GM19328 (cell line): ENCODE measurements around the gene CPSF6.
"Not testable (repeated sequence)": the region's sequence is repeated elsewhere in the genome, so short reads cannot be mapped to it uniquely, and the experiment has no call there.

Experiments used
- ATAC-seq: cut with Tn5 transposase; IDR thresholded peaks from one replicate; pipeline ENCODE4 v1.9.1; 2021; ENCODE audit warnings: mild to moderate bottlenecking, moderate library complexity; ENCODE audit not compliant: unreplicated experiment

The CPSF6 gene

DNA sequence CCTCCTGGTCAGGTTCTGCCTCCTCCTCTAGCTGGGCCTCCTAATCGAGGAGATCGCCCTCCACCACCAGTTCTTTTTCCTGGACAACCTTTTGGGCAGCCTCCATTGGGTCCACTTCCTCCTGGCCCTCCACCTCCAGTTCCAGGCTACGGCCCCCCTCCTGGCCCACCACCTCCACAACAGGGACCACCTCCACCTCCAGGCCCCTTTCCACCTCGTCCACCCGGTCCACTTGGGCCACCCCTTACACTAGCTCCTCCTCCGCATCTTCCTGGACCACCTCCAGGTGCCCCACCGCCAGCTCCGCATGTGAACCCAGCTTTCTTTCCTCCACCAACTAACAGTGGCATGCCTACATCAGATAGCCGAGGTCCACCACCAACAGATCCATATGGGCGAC lies 19.3 kb downstream of the CPSF6 start:
- no peak for ATAC-seq

GRCh38 chr12:69262264-69262974 lies 23.1 kb downstream of the CPSF6 start:
- no peak for ATAC-seq

DNA sequence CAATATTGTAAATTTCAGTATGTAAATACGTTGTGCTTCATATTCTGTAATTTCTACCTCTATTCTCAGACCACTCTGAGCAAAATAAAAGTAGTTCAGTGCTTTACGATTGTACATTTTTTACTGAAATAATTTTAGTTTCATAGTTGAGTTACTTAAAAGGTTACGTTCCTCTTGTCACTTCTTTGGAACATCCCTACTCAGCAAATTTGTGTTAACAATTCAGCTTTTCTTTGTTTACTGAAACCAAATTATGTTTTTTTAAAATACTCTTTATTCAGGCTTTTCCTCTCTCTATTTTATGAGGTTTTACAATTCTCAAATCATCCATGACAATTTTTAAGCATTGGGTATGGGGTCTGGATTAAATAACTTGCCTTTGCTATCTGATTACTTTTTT lies 25.8 kb downstream of the CPSF6 start:
- ATAC-seq: no peak

DNA sequence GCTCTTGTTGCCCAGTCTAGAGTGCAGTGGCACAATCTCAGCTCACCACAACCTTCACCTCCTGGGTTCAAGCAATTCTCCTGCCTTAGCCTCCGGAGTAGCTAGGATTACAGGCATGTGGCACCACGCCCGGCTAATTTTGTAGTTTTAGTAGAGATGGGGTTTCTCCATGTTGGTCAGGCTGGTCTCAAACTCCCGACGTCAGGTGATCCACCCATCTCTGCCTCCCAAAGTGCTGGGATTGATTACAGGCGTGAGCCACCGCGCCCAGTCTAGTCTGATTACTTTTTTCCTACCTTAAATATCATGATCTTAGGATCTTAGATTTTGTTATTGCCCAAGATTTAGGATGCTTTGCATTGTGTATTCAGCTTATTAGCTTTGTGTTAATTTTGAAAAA lies 26.3 kb downstream of the CPSF6 start:
- not testable (repeated sequence) for ATAC-seq

GRCh38 chr12:69266036-69266635 lies 26.8 kb downstream of the CPSF6 start:
- no peak for ATAC-seq

DNA sequence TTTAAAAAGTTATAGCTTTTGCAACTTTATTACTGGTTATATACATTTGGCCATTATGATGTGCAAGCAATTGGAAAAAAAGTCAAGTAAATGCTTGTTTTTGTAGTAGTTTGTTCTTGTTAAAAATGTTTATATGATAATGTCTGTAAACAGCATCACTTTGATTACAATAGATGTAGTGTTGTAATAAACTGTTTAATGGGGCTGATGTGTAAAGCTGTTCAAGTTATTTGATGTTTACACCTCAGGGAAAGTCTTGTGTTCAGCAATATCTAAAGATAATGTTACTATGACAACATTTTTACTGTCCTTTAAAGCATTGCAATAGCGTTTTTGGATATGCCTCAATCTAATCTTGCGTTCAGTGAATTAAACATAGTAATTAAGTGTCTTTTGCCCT lies 30.4 kb downstream of the CPSF6 start:
- no peak for ATAC-seq

- no peak for ATAC-seq
Measured at GRCh38 chr12:69272511-69272910, 33.1 kb downstream of the CPSF6 start.

GRCh38 chr12:69274861-69275260 lies 35.5 kb downstream of the CPSF6 start:
- ATAC-seq: no peak

GRCh38 chr12:69275471-69275891 lies 36.1 kb downstream of the CPSF6 start:
- no peak for ATAC-seq

DNA sequence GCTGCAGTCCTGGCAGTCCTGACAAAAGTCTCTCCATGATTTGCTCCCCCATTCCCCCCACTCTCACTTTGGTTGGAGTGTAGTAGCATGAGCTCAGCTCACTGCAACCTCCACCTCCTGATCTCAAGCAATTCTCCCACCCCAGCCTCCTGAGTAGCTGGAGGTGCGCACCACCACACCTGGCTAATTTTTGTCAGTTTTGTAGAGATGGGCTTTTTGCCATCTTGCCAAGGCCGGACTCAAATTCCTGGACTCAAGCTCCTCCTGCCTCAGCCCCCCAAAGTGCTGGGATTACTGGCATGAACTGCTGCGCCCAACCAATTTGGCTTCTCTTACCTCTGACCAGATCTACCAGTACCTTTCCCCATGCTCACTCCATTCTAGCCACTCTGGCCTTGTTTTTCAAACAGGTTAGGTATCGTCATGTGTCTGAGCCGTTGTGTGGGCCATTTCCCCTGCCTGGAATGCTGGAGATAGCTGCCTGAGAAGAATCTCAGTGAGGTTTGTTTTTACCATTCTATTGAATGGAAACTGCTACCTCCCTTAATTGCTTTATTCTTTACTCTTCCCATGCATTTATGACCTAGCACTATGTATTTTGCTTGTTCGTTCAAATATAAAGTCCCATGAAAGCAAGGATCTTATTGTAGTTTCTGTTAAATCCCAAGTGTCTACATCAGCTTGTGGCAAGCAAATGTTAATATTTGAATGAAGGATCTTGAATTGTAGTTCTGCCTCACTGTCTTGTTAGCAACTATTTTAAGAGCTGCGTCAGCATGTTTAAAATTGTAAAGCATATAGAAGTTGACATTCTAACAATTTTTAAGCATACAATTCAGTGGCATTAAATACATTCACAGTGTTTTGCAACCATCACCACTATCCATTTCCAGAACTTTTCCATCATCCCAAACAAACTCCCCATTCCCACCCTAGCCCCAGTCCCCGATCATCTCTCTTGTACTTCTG lies 39.7 kb downstream of the CPSF6 start:
- ATAC-seq: no peak

DNA sequence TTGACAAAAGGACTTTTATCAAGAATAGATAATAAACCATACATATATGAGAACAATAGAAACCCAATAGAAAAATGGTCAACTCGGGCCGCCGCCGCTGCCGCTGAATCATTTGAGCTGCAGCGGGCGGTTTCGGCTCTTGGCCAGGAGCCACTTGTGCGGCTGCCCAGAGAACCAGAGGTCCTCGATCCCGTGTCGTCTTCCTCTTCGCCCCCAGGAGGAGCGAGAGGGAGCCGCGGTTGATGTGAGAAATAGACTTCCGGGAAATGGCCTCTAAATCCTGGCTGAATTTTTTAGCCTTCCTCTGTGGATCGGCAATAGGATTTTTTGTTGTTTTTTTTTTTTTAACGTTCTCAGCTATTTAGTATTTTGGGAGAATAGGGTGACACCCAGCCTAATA lies 44.8 kb downstream of the CPSF6 start:
- no peak for ATAC-seq

DNA sequence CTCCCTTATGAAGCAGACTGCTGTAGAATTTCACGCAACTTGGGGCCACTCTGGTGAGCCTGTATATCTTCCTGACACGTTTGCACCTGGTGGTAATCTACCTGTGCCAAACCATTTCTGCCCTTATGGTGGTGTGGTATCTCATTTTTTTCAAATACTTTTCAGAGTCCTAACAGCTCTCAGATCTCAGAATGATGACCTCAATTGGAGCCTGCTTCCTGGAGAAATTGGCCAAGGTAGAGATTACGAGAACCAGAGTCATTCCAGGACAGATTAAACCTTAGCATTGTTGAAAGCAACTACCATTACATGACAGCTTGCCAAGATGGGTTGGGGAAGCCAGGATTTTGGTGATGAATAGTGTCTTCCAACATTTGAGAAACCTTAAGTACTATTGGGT lies 48.2 kb downstream of the CPSF6 start:
- ATAC-seq: no peak

- ATAC-seq: peak; percentile 99
Measured at GRCh38 chr12:69290545-69291277, 51.3 kb downstream of the CPSF6 start.

GRCh38 chr12:69291278-69291593 lies 51.9 kb downstream of the CPSF6 start:
- no peak for ATAC-seq

DNA sequence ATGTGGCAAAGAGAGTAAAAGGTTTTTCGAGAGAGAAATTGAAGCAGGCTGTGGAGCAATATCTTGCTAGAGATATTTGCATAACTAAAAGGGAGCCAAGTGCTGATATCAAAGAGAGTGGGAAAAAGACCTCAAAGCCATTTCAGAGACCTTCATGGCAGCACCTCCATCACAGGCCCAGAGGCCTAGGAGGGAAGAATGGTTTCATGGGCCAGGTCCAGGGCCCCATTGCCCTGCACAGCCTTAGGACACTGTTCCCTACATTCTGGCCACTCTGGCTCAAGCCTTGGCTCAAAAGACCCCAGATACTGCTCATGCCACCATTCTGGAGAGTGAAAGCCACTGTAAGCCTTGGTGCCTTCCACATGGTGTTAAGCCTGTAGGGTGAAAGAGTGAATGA lies 58.8 kb downstream of the CPSF6 start:
- no peak for ATAC-seq

GRCh38 chr12:69298947-69299346 lies 59.6 kb downstream of the CPSF6 start:
- no peak for ATAC-seq

- ATAC-seq: no peak
Measured at GRCh38 chr12:69304284-69304683, 64.9 kb downstream of the CPSF6 start.

DNA sequence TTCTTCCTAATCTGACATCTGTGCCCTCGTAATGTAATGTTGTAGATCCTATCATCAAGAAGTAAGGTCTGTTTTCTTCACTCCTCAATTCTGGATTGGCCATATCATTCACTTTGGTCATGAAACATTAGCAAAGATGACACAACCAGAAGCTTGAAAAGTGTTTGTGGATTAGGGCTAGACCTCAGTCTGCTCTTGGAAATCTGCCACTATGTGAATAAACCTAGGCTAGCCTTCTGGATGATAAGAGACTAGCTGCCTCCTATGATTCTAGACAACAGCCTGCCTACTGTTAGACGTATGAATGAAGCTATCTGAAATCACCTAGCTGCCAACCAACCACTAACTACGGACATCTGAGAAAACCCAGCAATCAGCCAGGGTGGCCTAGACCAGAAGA lies 70.1 kb downstream of the CPSF6 start:
- no peak for ATAC-seq

- no peak for ATAC-seq
Measured at GRCh38 chr12:69313209-69313608, 73.8 kb downstream of the CPSF6 start.

GRCh38 chr12:69316784-69317183 lies 77.4 kb downstream of the CPSF6 start:
- ATAC-seq: not testable (repeated sequence)

DNA sequence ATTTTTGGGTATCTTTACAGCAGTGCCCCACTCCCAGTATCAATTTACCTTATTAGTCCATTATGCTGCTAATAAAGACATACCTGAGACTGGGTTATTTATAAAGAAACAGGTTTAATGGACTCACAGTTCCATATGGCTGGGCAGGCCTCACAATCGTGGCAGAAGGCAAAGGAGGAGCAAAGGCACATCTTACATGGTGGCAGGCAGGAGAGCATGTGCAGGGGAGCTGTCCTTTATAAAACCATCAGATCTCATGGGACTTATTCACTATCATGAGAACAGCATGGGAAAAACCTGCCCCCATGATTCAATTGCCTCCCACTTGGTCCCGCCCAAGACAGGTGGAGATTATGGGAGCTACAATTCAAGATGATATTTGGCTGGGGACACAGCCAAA lies 77.9 kb downstream of the CPSF6 start:
- not testable (repeated sequence) for ATAC-seq
